ENCODE measurements around the gene MFNG. TPM values are rescaled to one million over a fixed set of nuclear protein-coding genes. Genes with fewer than 3 reads are reported as not detected.

MFNG gene
- total RNA-seq, 2 experiments from 2014 or later, result 85.1 to 89.9 TPM

- no peaks in the 10 kb centered on the region for H3K27me3 Mint-ChIP-seq
- H3K36me3 Mint-ChIP-seq (ENCODE audit: low read depth), result peaks cover 86% of the 10 kb centered on the region
- peak overlapping the region; percentile 62 for H3K27ac Mint-ChIP-seq
- H3K4me3 Mint-ChIP-seq, result no peak overlapping the region
- peaks cover 18% of the 10 kb centered on the region for H3K4me1 Mint-ChIP-seq (ENCODE audit: low read depth)
- peaks cover 9% of the 10 kb centered on the region for H3K4me1 ChIP-seq (ENCODE audit: insufficient read depth, low read length)
- no peaks in the 10 kb centered on the region for H3K9me3 ChIP-seq (ENCODE audit: control insufficient read depth in 1 of 2, insufficient read depth in 1 of 2, low read length in 2 of 2)
- H3K27me3 ChIP-seq (ENCODE audit: control insufficient read depth in 1 of 2, insufficient read depth in 2 of 2, low read length in 2 of 2), result no peaks in the 10 kb centered on the region
- ATAC-seq (ENCODE audit: poor library complexity), result no peak
- peak; percentile 70 for TF ChIP-seq CTCF (IDR thresholded peaks at IDR 0.05)
- H3K4me3 ChIP-seq (ENCODE audit: low read length), result no peak overlapping the region
- peaks cover 87% of the 10 kb centered on the region for H3K36me3 ChIP-seq (ENCODE audit: insufficient read depth, low read length)
- ChIA-PET POLR2A (interaction anchor here (0.7 to 4.5 kb wide), 6 partner anchors 10 to 120 kb away, joined by 3 to 41 read pairs (median 6); partner anchors contain the start of gene MFNG), CTCF (interaction anchor here (0.5 to 2.6 kb wide), 16 partner anchors 13 to 423 kb away, joined by 3 to 41 read pairs (median 4); partner anchors contain the start of gene MFNG)
- DNase-seq, result peak; percentile 25 to 73 (median 47)
- intact Hi-C loops (cut with DNase I, micrococcal nuclease), result loop anchor here (1.0 kb wide), 1 partner anchor 26 kb away; no protein-coding TSS in a partner anchor
- no peak overlapping the region for H3K27ac ChIP-seq (ENCODE audit: low read depth in 1 of 2, low read length in 2 of 2)
- no peaks in the 10 kb centered on the region for H3K9me3 Mint-ChIP-seq
Observed at GRCh38 chr22:37472418-37473006, 13.7 kb downstream of the MFNG start.

GRCh38 chr22:37471727-37472417 is 14.3 kb downstream of the MFNG start:
- Mint-ChIP-seq H3K27ac (peak overlapping the region; percentile 62), H3K4me1 (ENCODE audit: low read depth) (peaks cover 18% of the 10 kb centered on the region), H3K36me3 (ENCODE audit: low read depth) (peaks cover 79% of the 10 kb centered on the region), H3K27me3 (no peaks in the 10 kb centered on the region), H3K4me3 (no peak overlapping the region), H3K9me3 (no peaks in the 10 kb centered on the region)
- ATAC-seq (ENCODE audit: poor library complexity), result no peak
- Histone ChIP-seq H3K4me3 (ENCODE audit: low read length) (no peak overlapping the region), H3K36me3 (ENCODE audit: insufficient read depth, low read length) (peaks cover 86% of the 10 kb centered on the region), H3K27ac (ENCODE audit: low read depth in 1 of 2, low read length in 2 of 2) (no peak overlapping the region), H3K9me3 (ENCODE audit: control insufficient read depth in 1 of 2, insufficient read depth in 1 of 2, low read length in 2 of 2) (no peaks in the 10 kb centered on the region), H3K4me1 (ENCODE audit: insufficient read depth, low read length) (peaks cover 9% of the 10 kb centered on the region), H3K27me3 (ENCODE audit: control insufficient read depth in 1 of 2, insufficient read depth in 2 of 2, low read length in 2 of 2) (no peaks in the 10 kb centered on the region)
- ChIA-PET CTCF (interaction anchor here (0.7 to 2.6 kb wide), 14 partner anchors 13 to 422 kb away, joined by 3 to 41 read pairs (median 4); partner anchors contain the start of gene MFNG), POLR2A (interaction anchor here (1.2 to 4.5 kb wide), 4 partner anchors 14 to 120 kb away, joined by 4 to 41 read pairs (median 6); partner anchors contain the start of gene MFNG)
- no peak for TF ChIP-seq CTCF (IDR thresholded peaks at IDR 0.05)
- intact Hi-C loops (cut with DNase I, micrococcal nuclease), result loop anchor here (1.0 kb wide), 1 partner anchor 26 kb away; no protein-coding TSS in a partner anchor
- DNase-seq, result no peak

GRCh38 chr22:37470087-37470445 is 16.1 kb downstream of the MFNG start:
- Mint-ChIP-seq H3K4me1 (ENCODE audit: low read depth) (peaks cover 14% of the 10 kb centered on the region), H3K9me3 (no peaks in the 10 kb centered on the region), H3K27ac (peak overlapping the region; percentile 11), H3K27me3 (no peaks in the 10 kb centered on the region), H3K36me3 (ENCODE audit: low read depth) (peaks cover 82% of the 10 kb centered on the region), H3K4me3 (no peak overlapping the region)
- Histone ChIP-seq H3K4me1 (ENCODE audit: insufficient read depth, low read length) (peaks cover 9% of the 10 kb centered on the region), H3K4me3 (ENCODE audit: low read length) (no peak overlapping the region), H3K27me3 (ENCODE audit: control insufficient read depth in 1 of 2, insufficient read depth in 2 of 2, low read length in 2 of 2) (no peaks in the 10 kb centered on the region), H3K36me3 (ENCODE audit: insufficient read depth, low read length) (peaks cover 78% of the 10 kb centered on the region), H3K9me3 (ENCODE audit: control insufficient read depth in 1 of 2, insufficient read depth in 1 of 2, low read length in 2 of 2) (no peaks in the 10 kb centered on the region), H3K27ac (ENCODE audit: low read depth in 1 of 2, low read length in 2 of 2) (no peak overlapping the region)
- ATAC-seq (ENCODE audit: poor library complexity) (no peak), DNase-seq (no peak)
- intact Hi-C loops (cut with DNase I, micrococcal nuclease), result no loop called here
- ChIA-PET POLR2A (no interaction called here), CTCF (interaction anchor here (1.7 kb wide), 1 partner anchor 28 kb away, joined by 5 read pairs; no protein-coding TSS in a partner anchor)
- no peak for TF ChIP-seq CTCF (IDR thresholded peaks at IDR 0.05)
